HepG2 (cell line): ENCODE data around the gene ARF6. TPM values are rescaled to one million over a fixed set of nuclear protein-coding genes. Genes with fewer than 3 reads are reported as not detected.

Experiments
- BORCS8-MEF2B ChIP-seq: sonication (generic); formaldehyde crosslinking; IDR thresholded peaks from 2 replicates; pipeline ENCODE4 v1.8.0; 2022; ENCODE audit warnings: mild to moderate bottlenecking, missing genetic modification reagents
- CCDC6 ChIP-seq: sonication (generic); formaldehyde crosslinking; IDR thresholded peaks from 2 replicates; pipeline ENCODE4 v1.8.1; 2022; ENCODE audit warnings: mild to moderate bottlenecking, missing genetic modification reagents, moderate library complexity
- CHCHD3 ChIP-seq: sonication (generic); formaldehyde crosslinking; IDR thresholded peaks from 2 replicates; pipeline ENCODE4 v1.8.0; 2022; ENCODE audit warnings: mild to moderate bottlenecking, missing genetic modification reagents, moderate library complexity
- ISX ChIP-seq: sonication (generic); formaldehyde crosslinking; conservative IDR thresholded peaks from 2 replicates; pipeline ENCODE4 v1.5.0; 2020; ENCODE audit warnings: missing genetic modification reagents
- KDM6A ChIP-seq: IDR thresholded peaks from 2 replicates; pipeline ENCODE4 v1.6.1; 2016; ENCODE audit warnings: low read depth
- MAF1 ChIP-seq: sonication (generic); formaldehyde crosslinking; IDR thresholded peaks from 2 replicates; pipeline ENCODE4 v1.5.0; 2020; ENCODE audit warnings: missing genetic modification reagents, borderline replicate concordance
- MTA3 ChIP-seq: sonication (generic); formaldehyde crosslinking; IDR thresholded peaks from 2 replicates; pipeline ENCODE4 v1.4.0; 2020; ENCODE audit warnings: missing genetic modification reagents
- MYNN ChIP-seq: sonication (generic); formaldehyde crosslinking; IDR thresholded peaks from 2 replicates; pipeline ENCODE4 v1.4.0; 2020; ENCODE audit warnings: mild to moderate bottlenecking, low read depth, missing genetic modification reagents
- RARA ChIP-seq: IDR thresholded peaks from 2 replicates; pipeline ENCODE4 v1.6.1; 2016; ENCODE audit warnings: missing genetic modification reagents, missing compliant biosample characterization
- RARG ChIP-seq: sonication (generic); formaldehyde crosslinking; IDR thresholded peaks from 2 replicates; pipeline ENCODE4 v1.4.0; 2020; ENCODE audit warnings: low read depth, mild to moderate bottlenecking, missing genetic modification reagents
- ZFX ChIP-seq: sonication (generic); formaldehyde crosslinking; IDR thresholded peaks from 2 replicates; pipeline ENCODE4 v1.4.0; 2020; ENCODE audit warnings: mild to moderate bottlenecking, low read depth, missing genetic modification reagents, moderate library complexity
- ZGPAT ChIP-seq: IDR thresholded peaks from 2 replicates; pipeline ENCODE4 v1.6.1; 2016; ENCODE audit warnings: mild to moderate bottlenecking
- ZMAT3 ChIP-seq: sonication (generic); formaldehyde crosslinking; conservative IDR thresholded peaks from 2 replicates; pipeline ENCODE4 v1.7.0; 2021; ENCODE audit warnings: missing genetic modification reagents
- ZNF225 ChIP-seq: sonication (generic); formaldehyde crosslinking; IDR thresholded peaks from 2 replicates; pipeline ENCODE4 v1.4.0; 2020; ENCODE audit warnings: mild to moderate bottlenecking, missing genetic modification reagents
- ZNF501 ChIP-seq: sonication (generic); formaldehyde crosslinking; IDR thresholded peaks from 2 replicates; pipeline ENCODE4 v1.5.1; 2020; ENCODE audit warnings: mild to moderate bottlenecking, moderate library complexity, missing genetic modification reagents
- polyA plus RNA-seq, 8 experiments: library from polyadenylated mRNA; depleted of rRNA in 3 of 8; stranded (reverse) in 7 of 8; unstranded in 1 of 8; fragments of >200 nt; fragmentation: Illumina TruSeq in 4 of 8; extraction: Trizol in 4 of 8; gene quantifications; 2 replicates each; pipeline versions ENCODE4 v1.2.1 to v1.2.3, GENCODE V29; 2011 to 2016; ENCODE audit warnings: low read depth in 4 of 8, missing spikeins in 1 of 8, mixed read lengths in 1 of 8; ENCODE audit not compliant: insufficient read depth in 1 of 8
- total RNA-seq, 5 experiments: library from RNA; depleted of rRNA; stranded (reverse); fragments of >200 nt; fragmentation: Illumina TruSeq; extraction: Trizol; gene quantifications; 2 replicates each; pipeline ENCODE4 v1.2.3, GENCODE V29; 2016; ENCODE audit warnings: low read depth in 1 of 5
- TF ChIP-seq, protein P1 (sequence below): sonication (generic); formaldehyde crosslinking; IDR thresholded peaks from 2 replicates; pipeline ENCODE4 v1.5.0; 2020; ENCODE audit warnings: mild to moderate bottlenecking, missing genetic modification reagents, borderline replicate concordance
- TF ChIP-seq, protein P2 (sequence below): sonication (generic); formaldehyde crosslinking; IDR thresholded peaks from 2 replicates; pipeline ENCODE4 v1.5.0; 2020; ENCODE audit warnings: mild to moderate bottlenecking, missing genetic modification reagents, borderline replicate concordance

ARF6 gene
- total and polyA plus RNA-seq, 2 of the 13 experiments (the other 11 are each of a cell fraction or from before 2014, with no cell fraction given) = 12.7 to 31.9 TPM

DNA sequence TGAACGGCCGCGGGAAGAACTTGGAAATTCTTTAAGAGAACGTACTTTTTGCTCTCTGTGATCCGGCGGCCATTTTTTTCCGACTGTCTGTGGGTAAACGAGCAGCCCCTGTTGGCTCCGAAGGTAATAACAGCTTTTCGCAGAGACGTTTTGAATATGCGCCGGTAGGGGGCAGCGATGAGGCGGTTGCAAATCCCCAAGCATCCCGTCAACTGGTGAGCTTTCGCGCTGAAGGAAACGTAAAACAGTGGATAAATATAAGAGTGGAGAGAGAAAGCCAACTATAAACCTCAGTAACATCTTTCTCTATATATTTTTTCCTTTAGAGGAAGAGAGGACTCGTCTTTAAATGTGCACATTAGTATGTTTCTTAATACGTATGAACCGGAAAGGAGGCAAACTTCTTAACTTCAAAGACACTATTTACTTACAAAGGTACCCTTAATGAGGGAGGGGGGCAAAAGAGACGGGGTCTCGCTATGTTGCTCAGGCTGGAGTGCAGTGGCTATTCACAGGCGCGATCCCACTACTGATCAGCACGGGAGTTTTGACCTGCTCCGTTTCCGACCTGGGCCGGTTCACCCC is 30.7 kb upstream of the ARF6 start (continued):
- no peak for TF ChIP-seq ZGPAT (CRISPR knock-in tag)
- TF ChIP-seq, protein P1, sequence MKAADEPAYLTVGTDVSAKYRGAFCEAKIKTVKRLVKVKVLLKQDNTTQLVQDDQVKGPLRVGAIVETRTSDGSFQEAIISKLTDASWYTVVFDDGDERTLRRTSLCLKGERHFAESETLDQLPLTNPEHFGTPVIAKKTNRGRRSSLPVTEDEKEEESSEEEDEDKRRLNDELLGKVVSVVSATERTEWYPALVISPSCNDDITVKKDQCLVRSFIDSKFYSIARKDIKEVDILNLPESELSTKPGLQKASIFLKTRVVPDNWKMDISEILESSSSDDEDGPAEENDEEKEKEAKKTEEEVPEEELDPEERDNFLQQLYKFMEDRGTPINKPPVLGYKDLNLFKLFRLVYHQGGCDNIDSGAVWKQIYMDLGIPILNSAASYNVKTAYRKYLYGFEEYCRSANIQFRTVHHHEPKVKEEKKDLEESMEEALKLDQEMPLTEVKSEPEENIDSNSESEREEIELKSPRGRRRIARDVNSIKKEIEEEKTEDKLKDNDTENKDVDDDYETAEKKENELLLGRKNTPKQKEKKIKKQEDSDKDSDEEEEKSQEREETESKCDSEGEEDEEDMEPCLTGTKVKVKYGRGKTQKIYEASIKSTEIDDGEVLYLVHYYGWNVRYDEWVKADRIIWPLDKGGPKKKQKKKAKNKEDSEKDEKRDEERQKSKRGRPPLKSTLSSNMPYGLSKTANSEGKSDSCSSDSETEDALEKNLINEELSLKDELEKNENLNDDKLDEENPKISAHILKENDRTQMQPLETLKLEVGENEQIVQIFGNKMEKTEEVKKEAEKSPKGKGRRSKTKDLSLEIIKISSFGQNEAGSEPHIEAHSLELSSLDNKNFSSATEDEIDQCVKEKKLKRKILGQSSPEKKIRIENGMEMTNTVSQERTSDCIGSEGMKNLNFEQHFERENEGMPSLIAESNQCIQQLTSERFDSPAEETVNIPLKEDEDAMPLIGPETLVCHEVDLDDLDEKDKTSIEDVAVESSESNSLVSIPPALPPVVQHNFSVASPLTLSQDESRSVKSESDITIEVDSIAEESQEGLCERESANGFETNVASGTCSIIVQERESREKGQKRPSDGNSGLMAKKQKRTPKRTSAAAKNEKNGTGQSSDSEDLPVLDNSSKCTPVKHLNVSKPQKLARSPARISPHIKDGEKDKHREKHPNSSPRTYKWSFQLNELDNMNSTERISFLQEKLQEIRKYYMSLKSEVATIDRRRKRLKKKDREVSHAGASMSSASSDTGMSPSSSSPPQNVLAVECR (CRISPR knock-in tag) = 0 out of 2 replicates have a peak, but pooled peaks have one; percentile 7
- TF ChIP-seq ZFX (CRISPR knock-in tag) = no peak
- TF ChIP-seq ZNF501 (CRISPR knock-in tag) = peak; percentile 27; the same call in 1 of the 2 replicates
- TF ChIP-seq CHCHD3 (CRISPR knock-in tag) = no peak
- TF ChIP-seq RARG (CRISPR knock-in tag) = no peak
- TF ChIP-seq BORCS8-MEF2B = 0 out of 2 replicates have a peak, but pooled peaks have one; percentile 19
- TF ChIP-seq KDM6A (CRISPR knock-in tag) = no peak
- TF ChIP-seq ZMAT3 (CRISPR knock-in tag) = no peak
- no peak for TF ChIP-seq ISX (CRISPR knock-in tag)
- no peak for TF ChIP-seq MTA3 (CRISPR knock-in tag)
- TF ChIP-seq, protein P2, sequence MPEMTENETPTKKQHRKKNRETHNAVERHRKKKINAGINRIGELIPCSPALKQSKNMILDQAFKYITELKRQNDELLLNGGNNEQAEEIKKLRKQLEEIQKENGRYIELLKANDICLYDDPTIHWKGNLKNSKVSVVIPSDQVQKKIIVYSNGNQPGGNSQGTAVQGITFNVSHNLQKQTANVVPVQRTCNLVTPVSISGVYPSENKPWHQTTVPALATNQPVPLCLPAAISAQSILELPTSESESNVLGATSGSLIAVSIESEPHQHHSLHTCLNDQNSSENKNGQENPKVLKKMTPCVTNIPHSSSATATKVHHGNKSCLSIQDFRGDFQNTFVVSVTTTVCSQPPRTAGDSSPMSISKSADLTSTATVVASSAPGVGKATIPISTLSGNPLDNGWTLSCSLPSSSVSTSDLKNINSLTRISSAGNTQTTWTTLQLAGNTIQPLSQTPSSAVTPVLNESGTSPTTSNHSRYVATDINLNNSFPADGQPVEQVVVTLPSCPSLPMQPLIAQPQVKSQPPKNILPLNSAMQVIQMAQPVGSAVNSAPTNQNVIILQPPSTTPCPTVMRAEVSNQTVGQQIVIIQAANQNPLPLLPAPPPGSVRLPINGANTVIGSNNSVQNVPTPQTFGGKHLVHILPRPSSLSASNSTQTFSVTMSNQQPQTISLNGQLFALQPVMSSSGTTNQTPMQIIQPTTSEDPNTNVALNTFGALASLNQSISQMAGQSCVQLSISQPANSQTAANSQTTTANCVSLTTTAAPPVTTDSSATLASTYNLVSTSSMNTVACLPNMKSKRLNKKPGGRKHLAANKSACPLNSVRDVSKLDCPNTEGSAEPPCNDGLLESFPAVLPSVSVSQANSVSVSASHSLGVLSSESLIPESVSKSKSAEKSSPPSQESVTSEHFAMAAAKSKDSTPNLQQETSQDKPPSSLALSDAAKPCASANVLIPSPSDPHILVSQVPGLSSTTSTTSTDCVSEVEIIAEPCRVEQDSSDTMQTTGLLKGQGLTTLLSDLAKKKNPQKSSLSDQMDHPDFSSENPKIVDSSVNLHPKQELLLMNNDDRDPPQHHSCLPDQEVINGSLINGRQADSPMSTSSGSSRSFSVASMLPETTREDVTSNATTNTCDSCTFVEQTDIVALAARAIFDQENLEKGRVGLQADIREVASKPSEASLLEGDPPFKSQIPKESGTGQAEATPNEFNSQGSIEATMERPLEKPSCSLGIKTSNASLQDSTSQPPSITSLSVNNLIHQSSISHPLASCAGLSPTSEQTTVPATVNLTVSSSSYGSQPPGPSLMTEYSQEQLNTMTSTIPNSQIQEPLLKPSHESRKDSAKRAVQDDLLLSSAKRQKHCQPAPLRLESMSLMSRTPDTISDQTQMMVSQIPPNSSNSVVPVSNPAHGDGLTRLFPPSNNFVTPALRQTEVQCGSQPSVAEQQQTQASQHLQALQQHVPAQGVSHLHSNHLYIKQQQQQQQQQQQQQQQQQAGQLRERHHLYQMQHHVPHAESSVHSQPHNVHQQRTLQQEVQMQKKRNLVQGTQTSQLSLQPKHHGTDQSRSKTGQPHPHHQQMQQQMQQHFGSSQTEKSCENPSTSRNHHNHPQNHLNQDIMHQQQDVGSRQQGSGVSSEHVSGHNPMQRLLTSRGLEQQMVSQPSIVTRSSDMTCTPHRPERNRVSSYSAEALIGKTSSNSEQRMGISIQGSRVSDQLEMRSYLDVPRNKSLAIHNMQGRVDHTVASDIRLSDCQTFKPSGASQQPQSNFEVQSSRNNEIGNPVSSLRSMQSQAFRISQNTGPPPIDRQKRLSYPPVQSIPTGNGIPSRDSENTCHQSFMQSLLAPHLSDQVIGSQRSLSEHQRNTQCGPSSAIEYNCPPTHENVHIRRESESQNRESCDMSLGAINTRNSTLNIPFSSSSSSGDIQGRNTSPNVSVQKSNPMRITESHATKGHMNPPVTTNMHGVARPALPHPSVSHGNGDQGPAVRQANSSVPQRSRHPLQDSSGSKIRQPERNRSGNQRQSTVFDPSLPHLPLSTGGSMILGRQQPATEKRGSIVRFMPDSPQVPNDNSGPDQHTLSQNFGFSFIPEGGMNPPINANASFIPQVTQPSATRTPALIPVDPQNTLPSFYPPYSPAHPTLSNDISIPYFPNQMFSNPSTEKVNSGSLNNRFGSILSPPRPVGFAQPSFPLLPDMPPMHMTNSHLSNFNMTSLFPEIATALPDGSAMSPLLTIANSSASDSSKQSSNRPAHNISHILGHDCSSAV (CRISPR knock-in tag) = no peak
- no peak for TF ChIP-seq MYNN (CRISPR knock-in tag)
- no peak for TF ChIP-seq ZNF225 (CRISPR knock-in tag)
- no peak for TF ChIP-seq RARA (CRISPR knock-in tag)
- no peak for TF ChIP-seq CCDC6
- TF ChIP-seq MAF1 (CRISPR knock-in tag) = 0 out of 2 replicates have a peak, but pooled peaks have one; percentile 21
